ENCODE data around the gene EEFSEC.
A peak's percentile ranks its signal among the peaks of the same experiment; 100 is the strongest.

The EEFSEC gene, protein sequence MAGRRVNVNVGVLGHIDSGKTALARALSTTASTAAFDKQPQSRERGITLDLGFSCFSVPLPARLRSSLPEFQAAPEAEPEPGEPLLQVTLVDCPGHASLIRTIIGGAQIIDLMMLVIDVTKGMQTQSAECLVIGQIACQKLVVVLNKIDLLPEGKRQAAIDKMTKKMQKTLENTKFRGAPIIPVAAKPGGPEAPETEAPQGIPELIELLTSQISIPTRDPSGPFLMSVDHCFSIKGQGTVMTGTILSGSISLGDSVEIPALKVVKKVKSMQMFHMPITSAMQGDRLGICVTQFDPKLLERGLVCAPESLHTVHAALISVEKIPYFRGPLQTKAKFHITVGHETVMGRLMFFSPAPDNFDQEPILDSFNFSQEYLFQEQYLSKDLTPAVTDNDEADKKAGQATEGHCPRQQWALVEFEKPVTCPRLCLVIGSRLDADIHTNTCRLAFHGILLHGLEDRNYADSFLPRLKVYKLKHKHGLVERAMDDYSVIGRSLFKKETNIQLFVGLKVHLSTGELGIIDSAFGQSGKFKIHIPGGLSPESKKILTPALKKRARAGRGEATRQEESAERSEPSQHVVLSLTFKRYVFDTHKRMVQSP

GRCh38 chr3:128153156-128154041 lies at the start of gene EEFSEC:
Gene EEFSEC, plus strand, starts transcription at chr3:128153481. Its CDS starts 27 bp downstream, at chr3:128153508.
- DNase-seq (ENCODE audit: low read depth in 2 of 2, low spot score in 1 of 2) = peak; percentile 63 to 71

- DNase-seq (ENCODE audit: low read depth in 2 of 2, low spot score in 1 of 2) = no peak
These were observed 45.4 kb upstream of the EEFSEC start for GRCh38 chr3:128107834-128108233.

DNA sequence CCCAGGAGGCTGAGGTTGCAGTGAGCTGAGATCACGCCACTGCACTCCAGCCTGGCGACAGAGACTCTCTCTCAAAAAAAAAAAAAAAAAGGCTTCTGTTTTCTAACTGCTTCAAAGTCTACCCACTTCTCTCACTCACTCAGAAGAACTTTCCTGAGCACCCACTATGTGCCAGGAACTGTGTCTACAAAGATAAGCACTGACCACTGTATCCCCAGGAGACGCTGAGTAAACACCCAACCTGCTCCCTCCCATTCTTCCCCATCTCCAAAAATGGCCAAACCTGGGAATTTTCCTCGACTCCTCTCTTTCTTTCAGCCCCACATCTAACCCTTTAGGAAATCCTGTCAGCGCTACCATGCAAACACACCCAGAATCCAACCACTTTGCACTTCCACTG lies 42.1 kb upstream of the EEFSEC start:
- no peak for DNase-seq (ENCODE audit: low read depth in 2 of 2, low spot score in 1 of 2)

DNA sequence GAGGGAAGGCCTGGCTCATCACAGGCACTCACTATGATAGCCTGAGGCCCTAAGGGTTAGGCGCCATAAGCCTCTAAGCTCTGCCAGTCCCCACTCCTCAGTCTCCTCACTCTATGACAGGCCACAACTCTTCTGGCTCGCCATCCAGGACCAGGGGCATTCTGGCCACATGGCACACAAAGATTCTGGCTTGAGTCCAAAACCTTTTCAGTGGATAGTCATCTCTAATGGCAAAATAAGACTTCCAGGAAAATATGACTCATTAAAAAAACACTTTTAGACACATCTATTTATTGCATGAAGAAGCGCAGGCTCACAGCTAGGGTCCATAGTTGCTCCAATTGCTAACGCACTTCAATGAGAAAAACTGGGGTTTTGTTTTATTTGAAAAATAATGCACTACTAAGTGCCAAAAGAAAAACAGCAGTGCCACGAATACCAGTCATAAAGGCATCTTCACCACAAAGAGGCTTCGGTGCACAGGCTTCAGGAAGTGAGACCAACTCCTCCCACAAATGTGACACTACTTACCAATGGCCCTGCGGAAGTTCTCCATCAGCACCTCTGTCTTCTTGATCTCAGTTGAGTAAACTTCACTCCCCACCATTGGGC lies 40.8 kb upstream of the EEFSEC start:
- DNase-seq (ENCODE audit: low read depth in 2 of 2, low spot score in 1 of 2) = no peak

- no peak for DNase-seq (ENCODE audit: low read depth in 2 of 2, low spot score in 1 of 2)
These were observed 39.2 kb upstream of the EEFSEC start for GRCh38 chr3:128113817-128114794.

GRCh38 chr3:128122013-128122412 lies 31.3 kb upstream of the EEFSEC start:
- no peak for DNase-seq (ENCODE audit: low read depth in 2 of 2, low spot score in 1 of 2)

GRCh38 chr3:128123156-128123537 lies 30.1 kb upstream of the EEFSEC start:
- DNase-seq (ENCODE audit: low read depth in 2 of 2, low spot score in 1 of 2) = no peak

DNA sequence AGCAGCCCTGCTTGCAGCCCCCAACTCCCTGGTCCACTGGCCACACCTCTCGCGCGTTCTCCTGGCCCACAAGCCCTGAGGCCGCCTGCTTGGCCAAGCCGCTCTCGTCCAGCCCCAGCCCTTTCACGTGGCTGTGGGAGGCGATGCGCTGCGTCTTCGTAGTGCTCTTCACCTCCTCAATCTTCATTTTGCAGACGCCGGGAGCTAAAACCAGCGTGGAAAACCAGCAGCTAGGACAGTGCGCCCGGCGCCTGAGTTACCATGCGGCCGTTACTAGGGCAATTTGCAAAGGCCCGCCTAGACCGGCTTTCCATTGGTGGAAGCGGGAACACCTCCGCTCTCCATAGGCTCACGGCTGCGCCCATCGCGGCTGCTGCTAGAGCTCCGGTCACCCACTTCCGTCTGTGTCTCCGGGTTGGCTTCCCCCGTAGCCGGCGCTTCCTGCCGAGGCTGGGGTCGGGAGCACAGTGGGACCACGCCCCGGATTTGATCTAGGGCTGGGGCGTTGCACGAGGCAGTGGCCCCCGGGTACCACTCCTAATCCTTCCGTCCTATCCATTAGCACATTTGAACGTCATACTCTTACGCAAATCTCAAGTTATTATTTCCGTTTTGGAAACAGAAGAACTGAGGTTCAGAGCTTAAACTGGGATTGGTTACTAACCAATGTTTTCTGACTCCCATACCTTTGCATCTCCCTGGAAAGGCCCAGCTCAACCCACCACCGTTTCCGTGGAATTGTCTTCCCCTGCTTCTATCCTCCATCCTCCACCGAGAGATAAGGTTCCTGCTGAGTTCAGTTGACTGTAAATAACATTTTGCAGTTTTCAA lies 29.5 kb upstream of the EEFSEC start, which contains the start of gene RUVBL1:
RUVBL1 (minus strand) TSS at position 275 of the 831 bp plus-strand sequence; CDS start at position 187, 88 bp downstream.
- peak; percentile 87 to 91 for DNase-seq (ENCODE audit: low read depth in 2 of 2, low spot score in 1 of 2)

GRCh38 chr3:128127236-128127635 lies 26.0 kb upstream of the EEFSEC start:
- DNase-seq (ENCODE audit: low read depth in 2 of 2, low spot score in 1 of 2) = no peak

DNA sequence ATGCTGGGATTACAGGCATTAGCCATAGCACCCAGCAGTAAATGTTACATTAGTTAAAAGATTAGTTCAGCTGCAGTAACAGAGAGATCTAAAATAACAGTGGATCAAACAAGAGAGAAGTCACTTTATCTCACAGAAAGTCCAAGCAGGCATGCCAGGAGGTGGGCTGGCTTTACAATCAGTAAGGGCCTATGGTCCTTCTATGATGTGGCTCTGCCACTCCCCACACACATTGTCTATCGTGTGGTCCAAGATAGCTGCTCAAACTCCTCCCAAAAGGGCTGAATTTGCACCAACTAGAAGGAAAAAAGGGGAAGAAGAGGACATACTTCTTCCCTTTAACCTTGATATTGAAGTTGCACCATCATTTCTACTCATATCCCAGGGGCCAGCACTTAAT lies 25.0 kb upstream of the EEFSEC start:
- no peak for DNase-seq (ENCODE audit: low read depth in 2 of 2, low spot score in 1 of 2)

DNA sequence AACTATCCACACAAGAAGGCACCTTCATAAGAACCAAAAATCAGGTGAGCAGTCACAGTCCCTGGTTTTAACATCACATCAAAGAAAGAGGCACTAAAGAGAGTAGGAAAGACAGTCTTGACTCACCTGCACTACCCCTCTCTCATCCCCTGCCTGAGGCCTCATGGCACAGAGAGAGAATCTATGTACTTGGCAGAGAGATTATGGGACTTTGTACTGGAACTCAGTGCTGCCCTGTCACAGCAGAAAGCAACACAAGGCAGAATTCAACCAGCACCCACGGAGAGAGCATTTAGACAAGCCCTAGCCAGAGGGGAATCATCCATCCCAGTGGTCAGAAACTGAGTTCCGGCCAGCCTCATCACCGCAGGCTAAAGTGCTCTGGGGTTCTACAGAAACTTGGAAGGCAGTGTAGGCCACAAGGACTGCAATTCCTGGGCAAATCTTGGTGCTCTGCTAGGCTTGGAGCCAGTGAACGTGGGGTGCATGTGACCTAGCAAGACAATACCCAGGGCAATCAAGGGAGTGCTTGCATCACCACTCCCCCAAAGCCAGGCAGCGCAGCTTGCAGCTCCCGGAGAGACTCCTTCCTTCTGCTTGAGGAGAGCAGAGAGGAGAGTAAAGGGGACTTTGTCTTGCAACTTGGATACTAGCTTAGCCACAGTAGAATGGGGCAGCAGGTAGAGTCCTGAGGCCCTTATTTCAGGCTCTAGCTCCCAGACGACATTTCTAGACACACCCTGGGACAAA lies 21.2 kb upstream of the EEFSEC start:
- no peak for DNase-seq (ENCODE audit: low read depth in 2 of 2, low spot score in 1 of 2)

DNA sequence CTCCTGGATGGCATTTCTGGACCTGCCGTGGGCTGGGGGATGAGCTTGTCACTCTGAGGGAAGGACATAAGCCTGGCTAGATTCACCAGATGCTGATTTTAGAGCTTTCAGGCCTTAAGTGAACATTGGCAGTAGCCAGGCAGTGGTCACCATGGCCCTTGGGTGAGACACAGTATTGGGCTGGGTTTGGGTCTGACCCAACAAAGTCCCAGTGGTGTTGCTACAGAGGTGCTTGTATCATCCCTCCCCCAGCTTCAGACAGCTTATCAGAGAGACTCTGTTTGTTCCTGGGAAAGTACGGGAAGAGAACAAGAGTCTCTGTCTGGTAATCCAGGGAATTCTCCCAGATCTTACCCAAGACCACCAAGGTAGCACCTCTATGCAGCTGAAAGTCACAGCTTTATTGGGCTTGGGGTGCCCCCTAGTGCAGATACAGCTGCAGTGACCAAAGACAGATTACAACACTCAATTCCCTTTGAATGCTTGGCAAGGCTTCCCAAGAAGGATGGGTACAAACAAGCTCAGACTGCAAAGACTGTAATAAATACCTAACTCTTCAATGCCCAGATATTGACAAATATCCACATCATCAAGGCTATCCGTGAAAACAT lies 19.9 kb upstream of the EEFSEC start:
- no peak for DNase-seq (ENCODE audit: low read depth in 2 of 2, low spot score in 1 of 2)

GRCh38 chr3:128143496-128143895 lies 9.8 kb upstream of the EEFSEC start:
- DNase-seq (ENCODE audit: low read depth in 2 of 2, low spot score in 1 of 2) = no peak

DNA sequence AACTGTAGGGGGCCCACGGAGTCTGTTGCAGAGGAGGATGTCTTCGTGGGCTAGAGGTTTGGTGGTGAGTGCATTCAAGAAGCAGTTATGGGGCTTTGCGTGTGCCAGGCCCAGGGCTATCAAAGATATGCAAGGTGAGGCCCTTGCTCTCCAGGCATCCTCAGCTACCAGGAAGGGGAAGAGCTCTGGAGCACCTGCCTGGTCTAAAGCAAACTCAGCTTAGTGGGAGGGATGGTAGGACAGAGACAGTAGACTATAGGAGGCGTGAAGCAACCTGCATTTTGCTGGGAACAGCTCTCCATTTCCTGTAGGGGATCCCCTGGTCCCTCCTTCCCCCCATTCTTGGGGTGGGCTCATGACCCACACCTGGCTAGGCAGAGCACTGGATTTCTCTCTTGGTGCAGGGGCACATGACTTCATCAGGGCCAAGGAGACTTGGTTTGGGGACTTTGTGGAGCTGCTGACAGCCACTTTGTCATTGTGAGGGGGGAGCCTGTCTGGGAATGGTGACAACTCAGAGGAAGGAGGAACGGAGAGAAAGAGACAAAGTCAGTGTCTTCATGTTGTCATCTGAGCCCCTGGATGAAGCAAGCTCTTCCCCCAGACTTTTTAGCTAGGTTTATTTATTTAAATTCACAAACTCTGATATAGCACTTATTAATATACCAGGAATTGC lies 8.6 kb upstream of the EEFSEC start:
- no peak for DNase-seq (ENCODE audit: low read depth in 2 of 2, low spot score in 1 of 2)

DNA sequence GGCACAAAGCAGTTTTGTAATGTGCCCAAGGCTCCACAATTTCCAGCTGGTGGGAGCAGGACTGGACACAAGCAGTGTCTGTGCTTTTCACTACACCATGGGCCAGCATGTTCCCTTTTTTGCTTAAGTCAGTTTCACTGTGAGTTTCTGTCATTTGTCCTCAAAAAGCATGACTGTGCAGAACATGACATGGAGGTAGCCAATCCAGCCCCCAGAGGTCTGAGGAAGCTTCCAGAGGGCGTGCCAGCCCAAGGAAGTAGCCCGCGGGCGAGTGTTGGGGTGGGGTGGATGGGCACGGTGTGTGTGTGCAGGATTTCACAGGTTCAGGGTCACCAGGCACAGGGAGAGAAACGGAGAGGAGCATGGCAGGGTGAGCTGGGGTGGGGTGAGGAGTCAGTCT lies 8.0 kb upstream of the EEFSEC start:
- DNase-seq (ENCODE audit: low read depth in 2 of 2, low spot score in 1 of 2) = no peak

DNA sequence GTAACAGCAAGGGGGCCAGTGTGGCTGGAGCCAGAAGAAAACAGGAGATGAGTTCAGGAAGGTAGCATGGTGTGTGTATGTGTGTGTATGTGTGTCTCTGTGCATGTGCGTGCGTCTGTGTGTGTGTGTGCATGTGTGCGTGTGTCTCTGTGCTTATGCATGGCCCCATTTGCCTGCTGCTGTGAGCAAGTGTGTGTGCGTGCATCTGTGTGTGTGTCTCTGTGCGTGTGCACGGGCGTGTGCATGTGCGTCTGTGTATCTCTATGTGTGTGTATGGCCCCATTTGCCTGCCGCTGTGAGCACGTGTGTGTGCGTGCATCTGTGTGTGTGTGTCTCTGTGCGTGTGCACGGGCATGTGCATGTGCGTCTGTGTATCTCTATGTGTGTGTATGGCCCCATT lies 7.1 kb upstream of the EEFSEC start:
- no peak for DNase-seq (ENCODE audit: low read depth in 2 of 2, low spot score in 1 of 2)

- DNase-seq (ENCODE audit: low read depth in 2 of 2, low spot score in 1 of 2) = no peak
These were observed 3.6 kb upstream of the EEFSEC start for GRCh38 chr3:128149650-128150049.

Measured in stimulated activated CD8-positive, alpha-beta memory T cell treated with anti-CD3 and anti-CD28 coated beads, Interleukin-4, amount 100 ng/mL, for 1 hour (primary cell).